Measurements from ENCODE around the gene BFAR. TPM values are rescaled to one million over a fixed set of nuclear protein-coding genes. Genes with fewer than 3 reads are reported as not detected.

BFAR gene
- total and polyA plus RNA-seq, 2 of the 8 experiments (the other 6 are each of a cell fraction or from before 2014, with no cell fraction given) = 56.9 to 78.2 TPM

DNA sequence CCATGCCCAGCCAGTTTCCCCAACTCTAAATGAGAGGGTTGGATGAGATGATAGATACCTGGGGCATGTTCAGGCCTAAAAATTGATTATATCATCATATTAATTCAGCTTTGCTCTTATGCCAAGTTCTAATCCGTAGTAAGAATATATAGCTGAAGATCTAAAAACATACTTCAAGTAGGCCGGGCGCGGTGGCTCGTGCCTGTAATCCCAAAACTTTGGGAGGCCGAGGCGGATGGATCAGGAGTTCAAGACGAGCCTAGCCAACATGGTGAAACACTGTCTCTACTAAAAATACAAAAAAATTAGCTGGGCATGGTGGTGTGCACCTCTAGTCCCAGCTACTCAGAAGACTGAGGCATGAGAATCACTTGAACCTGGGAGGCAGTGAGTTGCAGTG lies 49.4 kb downstream of the BFAR start:
- DNase-seq (ENCODE audit: low read depth in 1 of 2, low spot score in 2 of 2) = no peak
- no peak overlapping the region for H3K4me2 ChIP-seq (ENCODE audit: insufficient read depth in 1 of 2, low read depth in 2 of 2, low read length in 2 of 2)
- H4K5ac ChIP-seq (ENCODE audit: insufficient read length, low read depth, low read length) = no peak overlapping the region
- no peaks in the 10 kb centered on the region for H3K36me3 ChIP-seq (ENCODE audit: control insufficient read depth in 2 of 4, insufficient read depth in 4 of 4, low read length in 3 of 4)
- no peak overlapping the region for H3K9ac ChIP-seq (replicated peaks in 1 of 4; ENCODE audit: extremely low read depth in 1 of 4, low read depth in 3 of 4, low read length in 3 of 4)
- no peaks in the 10 kb centered on the region for H3K79me2 ChIP-seq (ENCODE audit: control insufficient read depth in 1 of 2, insufficient read depth in 2 of 2, low read length in 2 of 2)
- no peak overlapping the region for H2BK120ac ChIP-seq (replicated peaks; ENCODE audit: low read depth, low read length)
- H3K4me1 ChIP-seq (replicated peaks in 1 of 4; ENCODE audit: control insufficient read depth in 3 of 4, insufficient read depth in 4 of 4, low read length in 3 of 4) = no peaks in the 10 kb centered on the region
- H3K9me3 ChIP-seq (ENCODE audit: insufficient read depth in 2 of 2, low read depth in 1 of 2, low read length in 1 of 2) = no peaks in the 10 kb centered on the region
- FAIRE-seq = no peak
- no peak overlapping the region for H2BK12ac ChIP-seq (ENCODE audit: low read depth, low read length)
- no peak for TF ChIP-seq RNF2 (IDR thresholded peaks at IDR 0.05; ENCODE audit: borderline replicate concordance, low read depth, low read length, missing control alignments, poor library complexity, severe bottlenecking)
- TF ChIP-seq TAF7 (optimal IDR thresholded peaks at IDR 0.05; ENCODE audit: borderline replicate concordance, low read depth, low read length) = no peak
- no peak for TF ChIP-seq TAF1 (IDR thresholded peaks at IDR 0.05; ENCODE audit: low read depth, low read length)
- TF ChIP-seq MAFK (IDR thresholded peaks at IDR 0.05; ENCODE audit: low read depth, low read length) = no peak
- TF ChIP-seq TBP (IDR thresholded peaks at IDR 0.05; ENCODE audit: low read depth, low read length) = no peak
- no peak for TF ChIP-seq RFX5 (IDR thresholded peaks at IDR 0.05; ENCODE audit: borderline replicate concordance, low read depth, low read length)
- TF ChIP-seq ZNF274 (IDR thresholded peaks at IDR 0.05; ENCODE audit: borderline replicate concordance, extremely low read depth, low read length) = no peak
- no peak for TF ChIP-seq CBX8 (IDR thresholded peaks at IDR 0.05; ENCODE audit: borderline replicate concordance, low read depth, low read length)
- no peak for TF ChIP-seq SP4 (IDR thresholded peaks at IDR 0.05; ENCODE audit: low read length)
- no peak for TF ChIP-seq SRF (IDR thresholded peaks at IDR 0.05; ENCODE audit: low read depth, low read length)
- no peak for TF ChIP-seq GABPA (IDR thresholded peaks at IDR 0.05; ENCODE audit: borderline replicate concordance, insufficient read depth, low read length)
- no peak for TF ChIP-seq JUN (IDR thresholded peaks at IDR 0.05; ENCODE audit: low read depth, low read length)
- no peak for TF ChIP-seq HDAC6 (IDR thresholded peaks at IDR 0.05; ENCODE audit: low read depth, low read length)
- TF ChIP-seq NRF1 (IDR thresholded peaks at IDR 0.05; ENCODE audit: low read depth, low read length) = no peak
- no peak for TF ChIP-seq KDM1A (IDR thresholded peaks at IDR 0.05; ENCODE audit: borderline replicate concordance, low read length)
- TF ChIP-seq POU5F1 (IDR thresholded peaks at IDR 0.05; ENCODE audit: low read depth, low read length) = no peak
- no peak overlapping the region for H3K14ac ChIP-seq (ENCODE audit: insufficient read length)
- H2AK5ac ChIP-seq (ENCODE audit: low read depth, low read length) = no peak overlapping the region
- H2BK20ac ChIP-seq (ENCODE audit: low read length) = no peak overlapping the region
- no peak overlapping the region for H3K18ac ChIP-seq (ENCODE audit: extremely low read depth, low read length)
- ChIA-PET POLR2A (ENCODE audit: partially characterized antibody) (no interaction called here), CTCF (ENCODE audit: partially characterized antibody) (no interaction called here)
- no peaks in the 10 kb centered on the region for H4K20me1 ChIP-seq (replicated peaks in 1 of 2; ENCODE audit: control insufficient read depth in 1 of 2, insufficient read depth in 2 of 2, low read length in 2 of 2)
- no peak overlapping the region for H3K4me3 ChIP-seq (ENCODE audit: extremely low read depth in 1 of 4, insufficient read depth in 2 of 4, low read depth in 3 of 4, low read length in 4 of 4)
- no peak overlapping the region for H2AFZ ChIP-seq (ENCODE audit: low read length)
- peaks cover 4% of the 10 kb centered on the region; the same call in 1 of the 2 replicates for H3K23me2 ChIP-seq (ENCODE audit: low read depth, low read length)
- no peak overlapping the region for H4K8ac ChIP-seq (ENCODE audit: extremely low read depth, insufficient read depth, low read length)
- H3K4ac ChIP-seq (replicated peaks; ENCODE audit: insufficient read length, low read depth, low read length) = no peak overlapping the region
- 97% methylated on average over 8 of the region's 8 CpGs; no CpG with 5 or more reads in 1 of the 2 experiments for WGBS, 2 experiments (ENCODE audit: extremely low coverage in 1 of 2, insufficient coverage in 1 of 2, insufficient read length in 1 of 2, insufficient replicate concordance in 2 of 2, low coverage in 1 of 2, low lambda C conversion rate in 2 of 2, missing lambda C conversion rate in 1 of 2)
- H2BK15ac ChIP-seq (ENCODE audit: low read length) = no peak overlapping the region
- H4K91ac ChIP-seq (replicated peaks; ENCODE audit: insufficient read length, low read length) = no peak overlapping the region
- H3K79me1 ChIP-seq (ENCODE audit: low read depth, low read length) = no peaks in the 10 kb centered on the region
- no peak overlapping the region for H2BK5ac ChIP-seq (ENCODE audit: low read depth, low read length)
- H3K56ac ChIP-seq (replicated peaks; ENCODE audit: insufficient read length, low read depth, low read length) = no peak overlapping the region
- no peak overlapping the region for H3K23ac ChIP-seq (ENCODE audit: insufficient read length)
- no peaks in the 10 kb centered on the region for H3K27me3 ChIP-seq (replicated peaks in 1 of 4; ENCODE audit: control insufficient read depth in 3 of 4, extremely low read depth in 1 of 4, insufficient read depth in 3 of 4, low read length in 3 of 4)
- no peak overlapping the region for H3K27ac ChIP-seq (ENCODE audit: low read depth, low read length)
